Body of pancreas (tissue), 4 donors: ENCODE results near the gene FTCD. TPM values are rescaled to one million over a fixed set of nuclear protein-coding genes. Genes with fewer than 3 reads are reported as not detected.

Experiments used
- ATAC-seq: fragments of 150-250 bp; one replicate; pipeline ENCODE4 v1.9.1; 2016
- DNase-seq, 4 donors: peaks; one replicate each; pipeline ENCODE4 v3.0.0-alpha.2; 2019
- H3K27ac ChIP-seq, 4 donors: fragments of 200-600 bp; sonication (generic); 1 replicate in 3 of 4; 2 replicates in 1 of 4; pipeline versions ENCODE4 v1.5.1 to v1.6.1; 2016 to 2019; ENCODE audit warnings: mild to moderate bottlenecking in 1 of 4, mixed read lengths in 1 of 4, moderate library complexity in 1 of 4
- H3K27me3 ChIP-seq, 2 donors: fragments of 200-600 bp; sonication (generic); one replicate each; pipeline ENCODE4 v1.6.0; 2016; ENCODE audit warnings: mild to moderate bottlenecking in 1 of 2
- H3K36me3 ChIP-seq, 2 donors: fragments of 200-600 bp; sonication (generic); replicated peaks in 1 of 2; 2 replicates each; pipeline ENCODE4 v1.5.1; 2016; ENCODE audit warnings: low read depth in 2 of 2; ENCODE audit not compliant: insufficient read depth in 1 of 2
- H3K4me1 ChIP-seq: fragments of 200-600 bp; sonication (generic); one replicate; pipeline ENCODE4 v1.6.0; 2016
- H3K4me3 ChIP-seq, 2 donors: fragments of 200-600 bp; sonication (generic); 1 replicate in 1 of 2; 2 replicates in 1 of 2; pipeline ENCODE4 v1.5.1; 2016 to 2019
- H3K9me3 ChIP-seq, 3 donors: fragments of 200-600 bp; sonication (generic); 1 replicate in 2 of 3; 2 replicates in 1 of 3; pipeline ENCODE4 v1.5.1; 2016
- CTCF ChIP-seq, 7 experiments: fragments of 450-650 bp in 4 of 7; fragments of 200-600 bp in 3 of 7; sonication (generic) in 3 of 7; IDR thresholded peaks; one replicate each; pipeline ENCODE4 v1.5.1; 2016 to 2019; ENCODE audit warnings: antibody characterized with exemption in 7 of 7
- POLR2A ChIP-seq, 3 donors: fragments of 450-650 bp; IDR thresholded peaks; one replicate each; pipeline ENCODE4 v1.6.1; 2016; ENCODE audit warnings: antibody characterized with exemption in 3 of 3, mild to moderate bottlenecking in 2 of 3
- WGBS, 2 donors: methylation state at CpG; one replicate each; pipeline ENCODE4 v1.1.5; 2017; 5-methylcytosine and 5-hydroxymethylcytosine counted together
- intact Hi-C: fragments of 100-400 bp; cut with DNase I; formaldehyde crosslinking; loops from one replicate; pipeline ENCODE4 v1.15.1; 2023
- total RNA-seq, 2 donors: library from RNA; depleted of rRNA; stranded (reverse); fragments of >200 nt; gene quantifications; one replicate each; pipeline ENCODE4 v1.1.0, GENCODE V29; 2016

The FTCD gene
- total RNA-seq, 2 donors from 2014 or later = 0.33 TPM; not detected in 1

GRCh38 chr21:46087641-46088040 lies 67.7 kb downstream of the FTCD start:
- DNase-seq = no peak
- no peaks in the 10 kb centered on the region for H3K9me3 ChIP-seq
- ATAC-seq = no peak
- TF ChIP-seq POLR2A (IDR thresholded peaks at IDR 0.05) (no peak), CTCF (IDR thresholded peaks at IDR 0.05) (no peak)
- H3K4me3 ChIP-seq = no peak overlapping the region
- H3K36me3 ChIP-seq = no peaks in the 10 kb centered on the region
- no peak overlapping the region for H3K27ac ChIP-seq
- intact Hi-C loops = no loop called here
- H3K27me3 ChIP-seq = no peaks in the 10 kb centered on the region
- H3K4me1 ChIP-seq = no peaks in the 10 kb centered on the region
- WGBS, 2 donors = 61 to 63% methylated on average over 1 of the region's 1 CpG

Other genes with a start within 250 kb of the FTCD start
- 100 to 1,000 TPM; 112 to 314 TPM for gene COL6A1, start 173.8 kb downstream of the FTCD start, total RNA-seq
- 100 to 1,000 TPM in 1 of 2 donors, 10 to 100 TPM in 1; 72.1 to 339 TPM for gene COL6A2, start 57.5 kb downstream of the FTCD start, total RNA-seq
- gene SPATC1L, start 28.9 kb upstream of the FTCD start, total RNA-seq = 1 to 10 TPM; 4.4 to 9.6 TPM
- 10 to 100 TPM; 38.9 to 68.9 TPM for gene LSS, start 73.2 kb upstream of the FTCD start, total RNA-seq
- gene MCM3AP, start 130.0 kb upstream of the FTCD start, total RNA-seq = 100 to 1,000 TPM in 1 of 2 donors, 10 to 100 TPM in 1; 52.7 to 102 TPM
- 10 to 100 TPM in 1 of 2 donors, 1 to 10 TPM in 1; 4.9 to 15.2 TPM for gene YBEY, start 130.8 kb upstream of the FTCD start, total RNA-seq
- gene C21orf58, start 168.3 kb upstream of the FTCD start, total RNA-seq = 1 to 10 TPM; 1.6 TPM
- 10 to 100 TPM; 11.9 to 28.0 TPM for gene PCNT, start 168.6 kb upstream of the FTCD start, total RNA-seq